ENCODE results near the gene PINLYP. TPM values are rescaled to one million over a fixed set of nuclear protein-coding genes. Genes with fewer than 3 reads are reported as not detected.

The PINLYP gene
- total and polyA plus RNA-seq, 2 of the 13 experiments (the other 11 are each of a cell fraction or from before 2014, with no cell fraction given), result 0.21 to 0.24 TPM

GRCh38 chr19:43526884-43527859 is 48.4 kb upstream of the PINLYP start, which contains the start of gene ETHE1 (continued):
- TF ChIP-seq ZBTB14 (CRISPR knock-in tag; IDR thresholded peaks at IDR 0.05), result peak; percentile 24; the same call in 1 of the 2 replicates
- peak; percentile 56 for TF ChIP-seq ERF (CRISPR knock-in tag; IDR thresholded peaks at IDR 0.05)
- peak; percentile 29; the same call in 1 of the 2 replicates for TF ChIP-seq ZNF574 (CRISPR knock-in tag; IDR thresholded peaks at IDR 0.05)
- no peak for TF ChIP-seq JDP2 (CRISPR knock-in tag; IDR thresholded peaks at IDR 0.05; ENCODE audit: borderline replicate concordance)
- 0 out of 2 replicates have a peak, but pooled peaks have one; percentile 0 for TF ChIP-seq THAP7 (CRISPR knock-in tag; IDR thresholded peaks at IDR 0.05)
- TF ChIP-seq ZNF468 (CRISPR knock-in tag; IDR thresholded peaks at IDR 0.05), result no peak
- TF ChIP-seq ZNF770 (CRISPR knock-in tag; IDR thresholded peaks at IDR 0.05), result peak; percentile 90
- no peak for TF ChIP-seq ZNF577 (CRISPR knock-in tag; IDR thresholded peaks at IDR 0.05; ENCODE audit: borderline replicate concordance, low read depth)
- TF ChIP-seq MXD3 (CRISPR knock-in tag; IDR thresholded peaks at IDR 0.05), result peak; percentile 40; the same call in 1 of the 2 replicates
- no peak; the same call in 1 of the 2 replicates for TF ChIP-seq ZNF567 (CRISPR knock-in tag; IDR thresholded peaks at IDR 0.05; ENCODE audit: borderline replicate concordance)
- peak; percentile 48 for TF ChIP-seq IKZF4 (CRISPR knock-in tag; IDR thresholded peaks at IDR 0.05; ENCODE audit: borderline replicate concordance, low read depth, not compliant biosample characterization)
- no peak for TF ChIP-seq ZBTB1 (CRISPR knock-in tag; IDR thresholded peaks at IDR 0.05; ENCODE audit: borderline replicate concordance)
- TF ChIP-seq ZNF136 (CRISPR knock-in tag; IDR thresholded peaks at IDR 0.05; ENCODE audit: low read depth), result no peak
- no peak for TF ChIP-seq ZNF337 (CRISPR knock-in tag; IDR thresholded peaks at IDR 0.05; ENCODE audit: borderline replicate concordance, low read depth)
- peak; percentile 38; the same call in 1 of the 2 replicates for TF ChIP-seq ZNF710 (CRISPR knock-in tag; IDR thresholded peaks at IDR 0.05; ENCODE audit: borderline replicate concordance)
- TF ChIP-seq RFXANK (CRISPR knock-in tag; IDR thresholded peaks at IDR 0.05), result no peak
- no peak for TF ChIP-seq XBP1 (CRISPR knock-in tag; IDR thresholded peaks at IDR 0.05)
- no peak for TF ChIP-seq SIX4 (CRISPR knock-in tag; IDR thresholded peaks at IDR 0.05)

All from HepG2 (cell line).